K562 (cell line): ENCODE results near the gene SEZ6L. TPM values are rescaled to one million over a fixed set of nuclear protein-coding genes. Genes with fewer than 3 reads are reported as not detected.

Experiments used
- ATAC-seq: fragments of 200-7000 bp; cut with Tn5 transposase; 3 replicates; pipeline ENCODE4 v1.9.1; 2020; ENCODE audit warnings: moderate library complexity
- BruUV-seq: library from RNA; stranded (reverse); fragments of 400-500 nt; replicated peaks from 2 replicates; lab custom pipeline; 2021; lab: Mats Ljungman, UMichigan
- CTCF ChIA-PET: fragments of 300-600 bp; formaldehyde crosslinking; extraction: SDS; loops from one replicate; lab custom pipeline; 2021; ENCODE audit warnings: low intra/inter-chr PET ratio; lab: Yijun Ruan, JAX
- POLR2A ChIA-PET: fragments of 300-600, 350-650 bp; sonication (Branson Sonifier 250); formaldehyde crosslinking; extraction: SDS; loops from one replicate; lab custom pipeline; 2021; ENCODE audit warnings: antibody characterized with exemption, inconsistent platforms; lab: Yijun Ruan, JAX
- DNase-seq, 4 experiments: peaks; one replicate each; pipeline versions ENCODE4 v3.0.0 to v3.0.0-alpha.2; 2011 to 2018; ENCODE audit warnings: low spot score in 3 of 4, mixed read lengths in 3 of 4; ENCODE audit errors: extremely low read depth in 1 of 4
- FAIRE-seq: peaks from 2 replicates; lab custom pipeline; 2011; peaks lifted over from hg19 to GRCh38; lab: Jason Lieb, UNC
- H2AFZ ChIP-seq: 2 replicates; pipeline ENCODE4 v1.6.0; 2011; ENCODE audit warnings: low read depth, low read length, control low read depth, inconsistent platforms
- H3K27ac ChIP-seq: fragments of 200-600 bp; 3 replicates; pipeline ENCODE4 v1.8.0; 2011; ENCODE audit warnings: low read depth, mild to moderate bottlenecking, control low read depth, inconsistent platforms, low read length, moderate library complexity, mixed read lengths; ENCODE audit errors: extremely low read depth
- H3K27me3 ChIP-seq, 2 experiments: fragments of 300-600 bp in 1 of 2; 2 replicates in 1 of 2; 3 replicates in 1 of 2; pipeline versions ENCODE4 v1.6.0 to v1.8.0; 2011; ENCODE audit warnings: inconsistent platforms in 2 of 2, low read length in 2 of 2, mild to moderate bottlenecking in 1 of 2, mixed read lengths in 1 of 2, moderate library complexity in 1 of 2; ENCODE audit not compliant: control insufficient read depth in 2 of 2, insufficient read depth in 2 of 2
- H3K36me3 ChIP-seq: fragments of 300-600 bp; 3 replicates; pipeline ENCODE4 v1.8.0; 2011; ENCODE audit warnings: mild to moderate bottlenecking, low read length, inconsistent platforms; ENCODE audit not compliant: control insufficient read depth, insufficient read depth
- H3K4me1 ChIP-seq, 2 experiments: fragments of 200-600 bp in 1 of 2; replicated peaks in 1 of 2; 2 replicates in 1 of 2; 3 replicates in 1 of 2; pipeline versions ENCODE4 v1.5.1 to v1.8.0; 2011; ENCODE audit warnings: inconsistent platforms in 2 of 2, low read length in 2 of 2, mild to moderate bottlenecking in 1 of 2, mixed read lengths in 1 of 2, moderate library complexity in 1 of 2; ENCODE audit not compliant: control insufficient read depth in 2 of 2, insufficient read depth in 2 of 2
- H3K4me2 ChIP-seq: 2 replicates; pipeline ENCODE4 v1.6.1; 2011; ENCODE audit warnings: low read length, control low read depth, inconsistent platforms, mixed read lengths; ENCODE audit not compliant: insufficient read depth
- H3K4me3 ChIP-seq: fragments of 200-600 bp; sonication (generic), shearing (Covaris generic); 2 replicates; pipeline ENCODE4 v1.5.1; 2016; ENCODE audit warnings: control low read depth, inconsistent platforms
- H3K79me2 ChIP-seq: fragments of 200-600 bp; 3 replicates; pipeline ENCODE4 v1.8.0; 2011; ENCODE audit warnings: low read length, inconsistent platforms; ENCODE audit not compliant: control insufficient read depth, insufficient read depth
- H3K9ac ChIP-seq, 2 experiments: 2 replicates each; pipeline versions ENCODE4 v1.6.0 to v1.6.1; 2011; ENCODE audit warnings: low read depth in 2 of 2, low read length in 2 of 2, control low read depth in 1 of 2, inconsistent platforms in 1 of 2, mild to moderate bottlenecking in 1 of 2, mixed read lengths in 1 of 2; ENCODE audit not compliant: insufficient read depth in 1 of 2
- H3K9me1 ChIP-seq: one replicate; pipeline ENCODE4 v1.6.0; 2011; ENCODE audit warnings: inconsistent platforms, mild to moderate bottlenecking, low read length, moderate library complexity; ENCODE audit not compliant: control insufficient read depth, insufficient read depth
- H3K9me3 ChIP-seq: replicated peaks from 2 replicates; pipeline ENCODE4 v1.5.1; 2011; ENCODE audit warnings: low read depth, low read length, inconsistent platforms; ENCODE audit not compliant: control insufficient read depth, insufficient read depth
- H4K20me1 ChIP-seq: replicated peaks from 2 replicates; pipeline ENCODE4 v1.6.1; 2011; ENCODE audit warnings: low read length, inconsistent platforms, mixed read lengths; ENCODE audit not compliant: control insufficient read depth, insufficient read depth
- FOXJ3 ChIP-seq: sonication (generic); formaldehyde crosslinking; IDR thresholded peaks from 2 replicates; pipeline ENCODE4 v1.4.0; 2020; ENCODE audit warnings: mild to moderate bottlenecking, missing genetic modification reagents
- HNRNPLL ChIP-seq: fragments of 200-400 bp; formaldehyde crosslinking; IDR thresholded peaks from 2 replicates; pipeline ENCODE4 v1.6.1; 2017; ENCODE audit warnings: low read length, low read depth, mild to moderate bottlenecking; ENCODE audit not compliant: poor library complexity, severe bottlenecking
- NR1H2 ChIP-seq: sonication (generic); formaldehyde crosslinking; IDR thresholded peaks from 2 replicates; pipeline ENCODE4 v1.4.0; 2020; ENCODE audit warnings: mild to moderate bottlenecking, missing genetic modification reagents
- SMARCC2 ChIP-seq: fragments of 450-650 bp; IDR thresholded peaks from 2 replicates; pipeline ENCODE4 v1.6.1; 2017; ENCODE audit warnings: antibody characterized with exemption, moderate library complexity, mild to moderate bottlenecking, low read depth
- WGBS: fragments of 100-300 bp; shearing (Covaris generic); methylation state at CpG from one replicate; pipeline ENCODE4 v1.1.6; 2016; ENCODE audit warnings: low coverage, mixed read lengths; ENCODE audit not compliant: insufficient coverage; ENCODE audit errors: missing lambda C conversion rate; 5-methylcytosine and 5-hydroxymethylcytosine counted together
- in situ Hi-C: fragments of 300-500 bp; cut with MboI; formaldehyde crosslinking; loops from 4 replicates; pipeline ENCODE4 v1.15.0; 2018; ENCODE audit warnings: inconsistent platforms, mixed read lengths
- intact Hi-C: fragments of 100-400 bp; cut with micrococcal nuclease; formaldehyde crosslinking; loops from 2 replicates; pipeline ENCODE4 v1.14.2; 2022
- polyA plus RNA-seq, 8 experiments: library from polyadenylated mRNA; depleted of rRNA in 4 of 8; stranded (reverse) in 5 of 8; unstranded in 3 of 8; fragments of >200 nt; fragmentation: Nextera tagmentation in 2 of 8; fragmentation: Illumina TruSeq in 1 of 8; extraction: Ambion mirVana in 2 of 8; extraction: Trizol in 1 of 8; gene quantifications; 2 replicates each; pipeline versions ENCODE4 v1.2.1 to v1.2.3, GENCODE V29; 2011 to 2014; ENCODE audit warnings: inconsistent platforms in 1 of 8, missing spikeins in 1 of 8
- total RNA-seq, 7 experiments: library from RNA; depleted of rRNA in 6 of 7; stranded (reverse); fragments of >200 nt in 6 of 7; fragmentation: Illumina TruSeq in 2 of 7; extraction: Trizol in 2 of 7; gene quantifications; 2 replicates each; pipeline versions ENCODE4 v1.2.1 to v1.2.3, GENCODE V29; 2011 to 2021; ENCODE audit warnings: low replicate concordance in 1 of 7

Gene SEZ6L
- total and polyA plus RNA-seq, 9 of the 15 experiments (the other 6 are each of a cell fraction or from before 2014, with no cell fraction given): not detected

DNA sequence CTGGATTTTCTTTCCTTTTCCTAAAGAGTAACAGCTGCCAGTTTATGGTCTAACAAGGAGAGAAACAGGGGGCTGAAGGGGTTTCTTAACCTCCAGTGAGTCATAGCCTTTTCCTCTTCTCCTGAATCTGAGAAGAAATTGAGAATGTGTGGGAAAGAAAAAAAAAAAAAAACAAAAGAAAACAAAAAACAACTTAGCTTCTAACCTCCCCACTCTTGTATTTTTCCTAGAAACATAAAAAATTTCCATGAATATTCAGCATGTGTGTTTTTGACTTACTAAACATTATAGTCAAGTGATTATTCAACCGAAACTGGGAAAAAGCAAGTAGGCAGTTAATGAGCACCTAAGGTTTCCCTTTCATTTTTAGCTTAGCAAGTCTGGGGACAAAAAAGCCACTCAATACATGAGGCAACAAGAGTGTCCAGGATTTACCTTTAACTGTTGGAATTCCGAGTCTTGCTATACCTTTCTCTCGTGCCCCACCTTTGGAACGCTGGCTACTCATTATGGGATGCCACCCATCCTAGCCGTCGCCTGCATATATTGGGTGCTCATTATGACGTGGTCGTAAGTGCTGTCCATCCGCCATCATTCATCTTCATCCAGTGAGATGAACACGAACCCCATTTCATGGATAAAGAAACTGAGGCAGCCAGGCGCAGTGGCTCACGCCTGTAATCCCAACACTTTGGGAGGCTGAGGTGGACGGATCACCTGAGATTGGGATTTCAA is 262.2 kb downstream of the SEZ6L start:
- 36% methylated on average over 10 of the region's 13 CpGs for WGBS
- Histone ChIP-seq H3K79me2 (no peaks in the 10 kb centered on the region), H3K27me3 (peaks cover 2 to 6% of the 10 kb centered on the region in 2 experiments; a peak in 3 of 5 replicates), H3K4me2 (no peak overlapping the region), H3K4me3 (no peak overlapping the region), H2AFZ (no peak overlapping the region), H3K27ac (no peak overlapping the region), H3K9me1 (no peaks in the 10 kb centered on the region), H3K36me3 (no peaks in the 10 kb centered on the region), H3K9me3 (no peaks in the 10 kb centered on the region), H4K20me1 (no peaks in the 10 kb centered on the region), H3K9ac (no peak overlapping the region), H3K4me1 (peaks cover 0 to 35% of the 10 kb centered on the region in 2 experiments; a peak in 3 of 5 replicates)
- no peak for TF ChIP-seq NR1H2 (CRISPR knock-in tag)
- no peak for TF ChIP-seq FOXJ3
- no peak for TF ChIP-seq SMARCC2
- no peak for TF ChIP-seq HNRNPLL
- no peak for DNase-seq
- no TSS peak for BruUV-seq
- no peak for FAIRE-seq
- in situ Hi-C loops (no loop called here), intact Hi-C loops (no loop called here)
- CTCF ChIA-PET: no interaction called here
- no peak for ATAC-seq
- POLR2A ChIA-PET: interaction anchor here (0.6 to 1.2 kb wide), 3 partner anchors 17 to 54 kb away, joined by 3 to 5 read pairs (median 4); no protein-coding TSS in a partner anchor
